Uterus (tissue), 2 donors: ENCODE data around the gene SPTLC1.

ENCODE experiments used
- CTCF ChIP-seq, 4 experiments: fragments of 200-600 bp in 2 of 4; fragments of 450-650 bp in 2 of 4; sonication (generic) in 2 of 4; IDR thresholded peaks; one replicate each; pipeline ENCODE4 v1.5.1; 2016 to 2019; ENCODE audit warnings: antibody characterized with exemption in 4 of 4, mild to moderate bottlenecking in 2 of 4, moderate library complexity in 1 of 4
- POLR2A ChIP-seq, 2 donors: fragments of 450-650 bp; IDR thresholded peaks; one replicate each; pipeline ENCODE4 v1.6.1; 2016; ENCODE audit warnings: antibody characterized with exemption in 2 of 2, mild to moderate bottlenecking in 1 of 2, moderate library complexity in 1 of 2

GRCh38 chr9:91992461-91993041 lies 122.7 kb downstream of the SPTLC1 start:
- TF ChIP-seq CTCF (IDR thresholded peaks at IDR 0.05): no peak
- no peak for TF ChIP-seq POLR2A (IDR thresholded peaks at IDR 0.05)
